SK-N-SH treated with all-trans-retinoic acid at 6 μM for 48 hours (cell line): Measurements from ENCODE around the gene PRRG1.
"Not testable (repeated sequence)": the region's sequence is repeated elsewhere in the genome, so short reads cannot be mapped to it uniquely, and the experiment has no call there.

Experiments used
- ATAC-seq: fragments of 200-7000 bp; cut with Tn5 transposase; 3 replicates; pipeline ENCODE4 v1.9.1; 2020; ENCODE audit warnings: mild to moderate bottlenecking, moderate library complexity
- ARNTL ChIP-seq: fragments of 450-650 bp; formaldehyde crosslinking; IDR thresholded peaks from 2 replicates; pipeline ENCODE4 v1.5.0; 2020; ENCODE audit warnings: low read depth, mild to moderate bottlenecking, moderate library complexity, borderline replicate concordance
- BACH2 ChIP-seq: fragments of 250-450 bp; sonication (Bioruptor Pico); IDR thresholded peaks from 2 replicates; pipeline ENCODE4 v1.9.0; 2021; ENCODE audit warnings: mild to moderate bottlenecking, borderline replicate concordance
- CREB5 ChIP-seq: fragments of 250-450 bp; sonication (Bioruptor Pico); IDR thresholded peaks from 2 replicates; pipeline ENCODE4 v1.5.1; 2020; ENCODE audit warnings: low read depth, mild to moderate bottlenecking, moderate library complexity
- CSDC2 ChIP-seq: fragments of 250-450 bp; sonication (Bioruptor Pico); IDR thresholded peaks from 2 replicates; pipeline ENCODE4 v1.5.0; 2020; ENCODE audit warnings: mild to moderate bottlenecking, moderate library complexity
- CSRNP3 ChIP-seq: fragments of 250-450 bp; sonication (Bioruptor Pico); IDR thresholded peaks from 2 replicates; pipeline ENCODE4 v1.5.1; 2021; ENCODE audit warnings: mild to moderate bottlenecking, moderate library complexity
- ESRRG ChIP-seq: fragments of 250-450 bp; sonication (Bioruptor Pico); IDR thresholded peaks from 2 replicates; pipeline ENCODE4 v1.6.1; 2021; ENCODE audit warnings: mild to moderate bottlenecking
- GLIS3 ChIP-seq: fragments of 250-450 bp; sonication (Bioruptor Pico); IDR thresholded peaks from 2 replicates; pipeline ENCODE4 v1.5.0; 2020; ENCODE audit warnings: mild to moderate bottlenecking, moderate library complexity
- ISL1 ChIP-seq: fragments of 250-450 bp; sonication (Bioruptor Pico); IDR thresholded peaks from 2 replicates; pipeline ENCODE4 v2.1.2; 2022; ENCODE audit warnings: mild to moderate bottlenecking, moderate library complexity
- OSR1 ChIP-seq: fragments of 250-450 bp; sonication (Bioruptor Pico); IDR thresholded peaks from 2 replicates; pipeline ENCODE4 v1.8.0; 2022; ENCODE audit warnings: moderate library complexity, mild to moderate bottlenecking, inconsistent platforms
- PATZ1 ChIP-seq: fragments of 250-450 bp; sonication (Bioruptor Pico); IDR thresholded peaks from 2 replicates; pipeline ENCODE4 v1.8.0; 2020; ENCODE audit warnings: mild to moderate bottlenecking, moderate library complexity, borderline replicate concordance
- POU6F1 ChIP-seq: fragments of 250-450 bp; sonication (Bioruptor Pico); IDR thresholded peaks from 2 replicates; pipeline ENCODE4 v1.8.0; 2021; ENCODE audit warnings: low read depth, mild to moderate bottlenecking, moderate library complexity, borderline replicate concordance
- PPARA ChIP-seq: fragments of 250-450 bp; sonication (Bioruptor Pico); IDR thresholded peaks from 2 replicates; pipeline ENCODE4 v1.5.0; 2020; ENCODE audit warnings: mild to moderate bottlenecking, borderline replicate concordance
- SNAI2 ChIP-seq: fragments of 250-450 bp; sonication (Bioruptor Pico); IDR thresholded peaks from 2 replicates; pipeline ENCODE4 v1.5.0; 2020; ENCODE audit warnings: mild to moderate bottlenecking, moderate library complexity
- TCF4 ChIP-seq: fragments of 250-450 bp; sonication (Bioruptor Pico); IDR thresholded peaks from 2 replicates; pipeline ENCODE4 v1.8.0; 2021; ENCODE audit warnings: mild to moderate bottlenecking, moderate library complexity, borderline replicate concordance
- TOX ChIP-seq: fragments of 250-450 bp; sonication (Bioruptor Pico); IDR thresholded peaks from 2 replicates; pipeline ENCODE4 v1.8.0; 2021; ENCODE audit warnings: mild to moderate bottlenecking, moderate library complexity, borderline replicate concordance
- TSHZ2 ChIP-seq: fragments of 250-450 bp; sonication (Bioruptor Pico); IDR thresholded peaks from 2 replicates; pipeline ENCODE4 v1.5.0; 2020; ENCODE audit warnings: mild to moderate bottlenecking, moderate library complexity
- ZC3H10 ChIP-seq: fragments of 250-450 bp; sonication (Bioruptor Pico); IDR thresholded peaks from 2 replicates; pipeline ENCODE4 v1.5.1; 2021; ENCODE audit warnings: mild to moderate bottlenecking, moderate library complexity
- ZFP3 ChIP-seq: fragments of 250-450 bp; sonication (Bioruptor Pico); IDR thresholded peaks from 2 replicates; pipeline ENCODE4 v1.5.0; 2020; ENCODE audit warnings: mild to moderate bottlenecking, moderate library complexity
- ZNF565 ChIP-seq: fragments of 450-650 bp; formaldehyde crosslinking; conservative IDR thresholded peaks from 2 replicates; pipeline ENCODE4 v1.5.0; 2020; ENCODE audit warnings: low read depth, mild to moderate bottlenecking, moderate library complexity
- ZNF70 ChIP-seq: fragments of 450-650 bp; formaldehyde crosslinking; IDR thresholded peaks from 2 replicates; pipeline ENCODE4 v1.5.0; 2020; ENCODE audit warnings: mild to moderate bottlenecking, moderate library complexity
- ZNF8 ChIP-seq: fragments of 450-650 bp; formaldehyde crosslinking; IDR thresholded peaks from 2 replicates; pipeline ENCODE4 v1.5.0; 2020; ENCODE audit warnings: mild to moderate bottlenecking, moderate library complexity

Gene PRRG1

GRCh38 chrX:37349221-37350033, at the start of gene PRRG1:
Gene PRRG1 (plus strand): TSS chrX:37349364. CDS start chrX:37406250, 56,886 bp downstream.
- TF ChIP-seq TCF4 (CRISPR knock-in tag), result no peak
- TF ChIP-seq CREB5 (CRISPR knock-in tag), result no peak
- no peak for TF ChIP-seq ISL1 (CRISPR knock-in tag)
- no peak for TF ChIP-seq ZC3H10 (CRISPR knock-in tag)
- no peak for TF ChIP-seq BACH2 (CRISPR knock-in tag)
- no peak for TF ChIP-seq ESRRG
- no peak for TF ChIP-seq ARNTL
- no peak for TF ChIP-seq CSDC2
- no peak for TF ChIP-seq GLIS3 (CRISPR knock-in tag)
- no peak for TF ChIP-seq OSR1 (CRISPR knock-in tag)
- no peak for TF ChIP-seq TOX
- TF ChIP-seq CSRNP3 (CRISPR knock-in tag), result no peak
- TF ChIP-seq ZNF565, result no peak
- no peak for TF ChIP-seq ZNF8
- TF ChIP-seq ZNF70 (CRISPR knock-in tag), result no peak
- peak; percentile 92 for ATAC-seq

GRCh38 chrX:37302569-37302968, 46.6 kb upstream of the PRRG1 start:
- TF ChIP-seq TOX (no peak), ZNF565 (no peak), CSRNP3 (CRISPR knock-in tag) (no peak), TCF4 (CRISPR knock-in tag) (no peak), ZNF8 (no peak), TSHZ2 (CRISPR knock-in tag) (no peak), POU6F1 (no peak), ARNTL (no peak), ZFP3 (CRISPR knock-in tag) (no peak), BACH2 (CRISPR knock-in tag) (no peak)
- ATAC-seq, result peak; percentile 55; the same call in 1 of the 3 replicates

GRCh38 chrX:37305238-37305637, 43.9 kb upstream of the PRRG1 start:
- not testable (repeated sequence) for ATAC-seq

GRCh38 chrX:37314531-37314930, 34.6 kb upstream of the PRRG1 start:
- ATAC-seq, result no peak
- no peak for TF ChIP-seq SNAI2 (CRISPR knock-in tag)
- no peak for TF ChIP-seq GLIS3 (CRISPR knock-in tag)
- TF ChIP-seq ZNF8, result no peak
- no peak for TF ChIP-seq OSR1 (CRISPR knock-in tag)
- no peak for TF ChIP-seq PPARA (CRISPR knock-in tag)
- no peak for TF ChIP-seq POU6F1
- TF ChIP-seq PATZ1, result no peak
- no peak for TF ChIP-seq CREB5 (CRISPR knock-in tag)
